Erythroblast (primary cell): ENCODE results near the gene MON1B.

Source experiments
- GATA1 ChIP-seq: IDR thresholded peaks from 2 replicates; pipeline ENCODE4 v1.6.1; 2011; ENCODE audit warnings: low read depth, mild to moderate bottlenecking, control low read depth, low read length, moderate library complexity
- POLR2A ChIP-seq: IDR thresholded peaks from 2 replicates; pipeline ENCODE4 v1.6.1; 2011; ENCODE audit warnings: mild to moderate bottlenecking, low read length

DNA sequence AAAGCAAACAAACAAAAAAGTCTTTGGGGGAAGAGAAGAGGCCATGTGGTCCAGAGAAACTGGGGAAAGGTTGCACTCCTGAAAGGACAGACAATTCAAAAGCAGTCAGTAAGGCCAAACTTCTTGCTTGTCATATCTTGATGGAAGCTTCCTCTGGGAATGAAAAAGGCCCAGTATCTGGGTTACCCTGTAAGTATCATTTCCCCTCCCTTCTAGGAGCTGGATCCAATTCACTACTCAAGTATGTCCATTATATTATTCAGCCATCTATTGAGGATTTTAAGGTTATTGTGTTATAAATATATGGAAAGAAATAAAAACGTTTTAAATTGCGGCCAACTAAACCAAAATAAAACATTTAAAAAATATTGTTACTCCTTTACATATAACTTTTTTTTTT is 26.0 kb upstream of the MON1B start:
- TF ChIP-seq POLR2A (no peak), GATA1 (no peak)
